Lung (tissue), 12 donors: ENCODE data around the gene MBD3. TPM values are rescaled to one million over a fixed set of nuclear protein-coding genes. Genes with fewer than 3 reads are reported as not detected.
A peak's percentile ranks its signal among the peaks of the same experiment; 100 is the strongest.

Experiments used
- ATAC-seq: fragments of 200-7000 bp; cut with Tn5 transposase; one replicate; pipeline ENCODE4 v1.9.1; 2020; ENCODE audit warnings: moderate number of reproducible peaks; ENCODE audit not compliant: insufficient read depth, low FRiP score
- DNase-seq, 3 donors: peaks; one replicate each; pipeline ENCODE4 v3.0.0-alpha.2; 2013 to 2017
- H3K27ac ChIP-seq, 2 donors: one replicate each; pipeline ENCODE4 v1.5.1; 2013; ENCODE audit warnings: mild to moderate bottlenecking in 2 of 2, moderate library complexity in 2 of 2, control low read depth in 1 of 2, inconsistent platforms in 1 of 2, low read depth in 1 of 2, low read length in 1 of 2
- H3K27me3 ChIP-seq, 3 donors: one replicate each; pipeline ENCODE4 v1.5.1; 2013; ENCODE audit warnings: low read length in 2 of 3; ENCODE audit not compliant: control insufficient read depth in 3 of 3, insufficient read depth in 3 of 3
- H3K36me3 ChIP-seq, 4 donors: one replicate each; pipeline ENCODE4 v1.5.1; 2013; ENCODE audit warnings: low read length in 4 of 4, mild to moderate bottlenecking in 1 of 4, moderate library complexity in 1 of 4; ENCODE audit not compliant: control insufficient read depth in 4 of 4, insufficient read depth in 4 of 4
- H3K4me1 ChIP-seq, 5 donors: one replicate each; pipeline ENCODE4 v1.5.1; 2013; ENCODE audit warnings: low read length in 5 of 5, mild to moderate bottlenecking in 2 of 5, moderate library complexity in 1 of 5; ENCODE audit not compliant: control insufficient read depth in 5 of 5, insufficient read depth in 5 of 5
- H3K4me3 ChIP-seq: one replicate; pipeline ENCODE4 v1.5.1; 2013; ENCODE audit warnings: mild to moderate bottlenecking, control low read depth, moderate library complexity
- H3K9ac ChIP-seq, 2 donors: one replicate each; pipeline ENCODE4 v1.5.1; 2013; ENCODE audit warnings: low read length in 2 of 2, control low read depth in 1 of 2; ENCODE audit not compliant: insufficient read depth in 1 of 2
- H3K9me3 ChIP-seq, 4 donors: one replicate each; pipeline ENCODE4 v1.5.1; 2013; ENCODE audit warnings: low read length in 3 of 4, mild to moderate bottlenecking in 1 of 4, moderate library complexity in 1 of 4; ENCODE audit not compliant: control insufficient read depth in 4 of 4, insufficient read depth in 3 of 4
- CTCF ChIP-seq: IDR thresholded peaks from 2 replicates; pipeline ENCODE4 v1.5.1; 2012; ENCODE audit warnings: mild to moderate bottlenecking; ENCODE audit errors: control extremely low read depth, extremely low read depth
- WGBS, 2 donors: extraction: QIAGEN DNeasy Blood & Tissue Kit; methylation state at CpG; one replicate each; pipeline ENCODE4 v1.1.7; 2013; 5-methylcytosine and 5-hydroxymethylcytosine counted together
- polyA plus RNA-seq, 2 donors: library from polyadenylated mRNA; stranded (reverse); fragments of 200-250 nt; gene quantifications; one replicate each; pipeline ENCODE4 v1.2.1, GENCODE V29; 2013
- total RNA-seq, 2 donors: library from RNA; depleted of rRNA in 1 of 2; stranded (reverse); fragments of >200 nt in 1 of 2; gene quantifications; one replicate each; pipeline ENCODE4 v1.2.1, GENCODE V29; 2014 to 2021
- donor health status: control.
- donor health status: control.
- donor health status: Bipolar disorder and iron deficiency.
- donor health status: healthy.
- donor health status: DM: yes; HTN: yes; CAD: no.

MBD3 gene
- total and polyA plus RNA-seq, 4 donors = 48.1 to 129 (median 88.7) TPM

- Histone ChIP-seq H3K9me3 (no peaks in the 10 kb centered on the region), H3K4me3 (peak within 1 kb of the TSS; percentile 75), H3K27ac (peak within 1 kb of the TSS; percentile 73 to 90), H3K4me1 (peaks cover 0 to 12% (median 0%) of the 10 kb centered on the region in 5 donors), H3K9ac (peak within 1 kb of the TSS; percentile 61 to 91), H3K36me3 (peaks cover 0 to 9% (median 3%) of the 10 kb centered on the region in 4 donors), H3K27me3 (no peaks in the 10 kb centered on the region)
- 7 to 36% methylated on average over 14 to 63 of the region's 63 CpGs for WGBS, 2 donors
- DNase-seq = peak; percentile 80 to 82 (median 81)
- peak; percentile 81 for ATAC-seq
- no peak for TF ChIP-seq CTCF
These were observed 24.2 kb downstream of the MBD3 start, which contains the start of gene MEX3D for GRCh38 chr19:1568320-1569019. Gene MEX3D, minus strand, starts transcription at chr19:1568325. Its CDS starts 267 bp downstream, at chr19:1568058.

GRCh38 chr19:1567848-1568227, 24.8 kb downstream of the MBD3 start:
- Histone ChIP-seq H3K4me3 (peak overlapping the region; percentile 75), H3K27me3 (no peaks in the 10 kb centered on the region), H3K9me3 (no peaks in the 10 kb centered on the region), H3K27ac (no peak overlapping the region), H3K36me3 (peaks cover 0 to 9% (median 3%) of the 10 kb centered on the region in 4 donors), H3K4me1 (peaks cover 0 to 12% (median 0%) of the 10 kb centered on the region in 5 donors), H3K9ac (no peak overlapping the region)
- no peak for ATAC-seq
- peak in 1 of 3 donors; percentile 18 for DNase-seq
- WGBS, 2 donors = 0% methylated on average over 52 of the region's 73 CpGs; no CpG with 5 or more reads in 1 of the 2 donors
- TF ChIP-seq CTCF = no peak

GRCh38 chr19:1567116-1567847, 25.4 kb downstream of the MBD3 start:
- Histone ChIP-seq H3K27me3 (no peaks in the 10 kb centered on the region), H3K9me3 (no peaks in the 10 kb centered on the region), H3K4me1 (peaks cover 0 to 12% (median 0%) of the 10 kb centered on the region in 5 donors), H3K36me3 (peaks cover 0 to 9% (median 3%) of the 10 kb centered on the region in 4 donors), H3K4me3 (peak overlapping the region; percentile 75), H3K9ac (peak overlapping the region; percentile 61 to 91), H3K27ac (peak overlapping the region; percentile 73 to 90)
- 2% methylated on average over 22 to 108 of the region's 108 CpGs for WGBS, 2 donors
- TF ChIP-seq CTCF = no peak
- ATAC-seq (peak; percentile 13), DNase-seq (peak in 2 of 3 donors; percentile 33 to 42)
